ENCODE data around the gene SLC39A13.
A peak's percentile ranks its signal among the peaks of the same experiment; 100 is the strongest.

SLC39A13 gene

GRCh38 chr11:47398011-47398410, 10.4 kb upstream of the SLC39A13 start:
- no peak for DNase-seq (ENCODE audit: low read depth, low spot score)
- no peak overlapping the region for H3K4me3 ChIP-seq (ENCODE audit: low read length)

- DNase-seq (ENCODE audit: low read depth, low spot score), result no peak
- H3K4me3 ChIP-seq (ENCODE audit: low read length), result no peak overlapping the region
Measured at GRCh38 chr11:47398551-47398950, 9.8 kb upstream of the SLC39A13 start.

- DNase-seq (ENCODE audit: low read depth, low spot score), result peak; percentile 15
- H3K4me3 ChIP-seq (ENCODE audit: low read length), result peak overlapping the region; percentile 67
Measured at GRCh38 chr11:47399860-47400767, 8.3 kb upstream of the SLC39A13 start.

GRCh38 chr11:47400768-47401279, 7.6 kb upstream of the SLC39A13 start:
- DNase-seq (ENCODE audit: low read depth, low spot score), result no peak
- no peak overlapping the region for H3K4me3 ChIP-seq (ENCODE audit: low read length)

GRCh38 chr11:47403135-47403534, 5.3 kb upstream of the SLC39A13 start:
- no peak overlapping the region for H3K4me3 ChIP-seq (ENCODE audit: low read length)
- DNase-seq (ENCODE audit: low read depth, low spot score), result no peak

GRCh38 chr11:47403571-47403970, 4.8 kb upstream of the SLC39A13 start:
- no peak for DNase-seq (ENCODE audit: low read depth, low spot score)

GRCh38 chr11:47406896-47407745, 1.3 kb upstream of the SLC39A13 start:
- DNase-seq (ENCODE audit: low read depth, low spot score), result no peak

More at GRCh38 chr11:47403571-47403970, 4.8 kb upstream of the SLC39A13 start:
- no peak overlapping the region for H3K4me3 ChIP-seq (ENCODE audit: low read length)

GRCh38 chr11:47408598-47409439, 429 bp downstream of the SLC39A13 start:
- peak overlapping the region; percentile 68 for H3K4me3 ChIP-seq (ENCODE audit: low read length)
- DNase-seq (ENCODE audit: low read depth, low spot score), result no peak

More at GRCh38 chr11:47406896-47407745, 1.3 kb upstream of the SLC39A13 start:
- peak overlapping the region; percentile 82 for H3K4me3 ChIP-seq (ENCODE audit: low read length)

- DNase-seq (ENCODE audit: low read depth, low spot score), result no peak
- peak overlapping the region; percentile 68 for H3K4me3 ChIP-seq (ENCODE audit: low read length)
Measured at GRCh38 chr11:47409440-47410369, 1.3 kb downstream of the SLC39A13 start.

GRCh38 chr11:47410370-47411264, 2.2 kb downstream of the SLC39A13 start:
- no peak for DNase-seq (ENCODE audit: low read depth, low spot score)
- no peak overlapping the region for H3K4me3 ChIP-seq (ENCODE audit: low read length)

GRCh38 chr11:47411884-47412746, 3.7 kb downstream of the SLC39A13 start:
- H3K4me3 ChIP-seq (ENCODE audit: low read length), result no peak overlapping the region
- DNase-seq (ENCODE audit: low read depth, low spot score), result no peak

GRCh38 chr11:47413351-47413750, 5.0 kb downstream of the SLC39A13 start:
- H3K4me3 ChIP-seq (ENCODE audit: low read length), result no peak overlapping the region
- no peak for DNase-seq (ENCODE audit: low read depth, low spot score)

- H3K4me3 ChIP-seq (ENCODE audit: low read length), result no peak overlapping the region
- DNase-seq (ENCODE audit: low read depth, low spot score), result no peak
Measured at GRCh38 chr11:47413908-47414684, 5.7 kb downstream of the SLC39A13 start.

GRCh38 chr11:47414685-47415070, 6.3 kb downstream of the SLC39A13 start:
- no peak overlapping the region for H3K4me3 ChIP-seq (ENCODE audit: low read length)
- DNase-seq (ENCODE audit: low read depth, low spot score), result no peak

GRCh38 chr11:47415091-47415854, 6.9 kb downstream of the SLC39A13 start:
- no peak overlapping the region for H3K4me3 ChIP-seq (ENCODE audit: low read length)
- DNase-seq (ENCODE audit: low read depth, low spot score), result no peak
